NCI-H748 treated with DMSO at 0.1 percent for 48 hours (cell line): ENCODE results near the gene GZMB.
A peak's percentile ranks its signal among the peaks of the same experiment; 100 is the strongest.
"Not testable (repeated sequence)": the region's sequence is repeated elsewhere in the genome, so short reads cannot be mapped to it uniquely, and the experiment has no call there.

Experiments
- DNase-seq: peaks from one replicate; lab custom pipeline; 2025; lab: John Stamatoyannopoulos, UW

GZMB gene

GRCh38 chr14:24634158-24634557 lies at the start of gene GZMB:
Gene GZMB (minus strand): TSS chr14:24634190. CDS start chr14:24634160, 30 bp downstream.
- DNase-seq = no peak

- DNase-seq = no peak
Observed at GRCh38 chr14:24681056-24681455, 47.1 kb upstream of the GZMB start.

- DNase-seq = no peak
Observed at GRCh38 chr14:24680516-24680915, 46.5 kb upstream of the GZMB start.

GRCh38 chr14:24679248-24679961 lies 45.4 kb upstream of the GZMB start:
- no peak for DNase-seq

- DNase-seq = peak; percentile 80
Observed at GRCh38 chr14:24678801-24679247, 44.8 kb upstream of the GZMB start.

- DNase-seq = no peak
Observed at GRCh38 chr14:24677956-24678355, 44.0 kb upstream of the GZMB start.

GRCh38 chr14:24674204-24674970 lies 40.4 kb upstream of the GZMB start:
- no peak for DNase-seq

GRCh38 chr14:24673534-24674203 lies 39.7 kb upstream of the GZMB start:
- DNase-seq = no peak

GRCh38 chr14:24673059-24673458 lies 39.1 kb upstream of the GZMB start:
- DNase-seq = no peak

- no peak for DNase-seq
Observed at GRCh38 chr14:24670594-24670993, 36.6 kb upstream of the GZMB start.

GRCh38 chr14:24669651-24670050 lies 35.7 kb upstream of the GZMB start:
- no peak for DNase-seq

- DNase-seq = no peak
Observed at GRCh38 chr14:24665440-24665991, 31.5 kb upstream of the GZMB start.

- DNase-seq = no peak
Observed at GRCh38 chr14:24664366-24664765, 30.4 kb upstream of the GZMB start.

- DNase-seq = no peak
Observed at GRCh38 chr14:24662753-24663152, 28.8 kb upstream of the GZMB start.

- no peak for DNase-seq
Observed at GRCh38 chr14:24659916-24660570, 26.1 kb upstream of the GZMB start.

- DNase-seq = not testable (repeated sequence)
Observed at GRCh38 chr14:24648361-24648760, 14.4 kb upstream of the GZMB start.

GRCh38 chr14:24639905-24640304 lies 5.9 kb upstream of the GZMB start:
- no peak for DNase-seq

GRCh38 chr14:24639270-24639669 lies 5.3 kb upstream of the GZMB start:
- no peak for DNase-seq

GRCh38 chr14:24633353-24633752 lies 637 bp downstream of the GZMB start:
- no peak for DNase-seq

GRCh38 chr14:24632761-24633160 lies 1.2 kb downstream of the GZMB start:
- DNase-seq = no peak

GRCh38 chr14:24632336-24632735 lies 1.7 kb downstream of the GZMB start:
- DNase-seq = no peak

GRCh38 chr14:24631749-24632335 lies 2.1 kb downstream of the GZMB start:
- no peak for DNase-seq
